ENCODE measurements around the gene PLEKHA6.

- no peak for TF ChIP-seq CTCF (IDR thresholded peaks at IDR 0.05)
- TF ChIP-seq POLR2A (IDR thresholded peaks at IDR 0.05) = no peak
- no peak for TF ChIP-seq EP300 (IDR thresholded peaks at IDR 0.05)
Observed at GRCh38 chr1:204194771-204195170, 165.0 kb downstream of the PLEKHA6 start.
